Neural progenitor cell (in vitro differentiated cells): ENCODE data around the gene TRPM3.

ENCODE experiments used
- CTCF ChIP-seq: fragments of 200-600 bp; sonication (generic); IDR thresholded peaks from 2 replicates; pipeline ENCODE4 v1.5.1; 2017; ENCODE audit warnings: antibody characterized with exemption, mild to moderate bottlenecking
- EZH2 ChIP-seq: fragments of 200-600 bp; sonication (generic); IDR thresholded peaks from 2 replicates; pipeline ENCODE4 v1.6.1; 2017; ENCODE audit warnings: antibody characterized with exemption, mild to moderate bottlenecking, moderate library complexity

GRCh38 chr9:70571258-70571657, 550.2 kb downstream of the TRPM3 start:
- no peak for TF ChIP-seq CTCF
- no peak for TF ChIP-seq EZH2
